Fibroblast of skin of back (primary cell): ENCODE measurements around the gene TECTA. TPM values are rescaled to one million over a fixed set of nuclear protein-coding genes. Genes with fewer than 3 reads are reported as not detected.

Experiments used
- DNase-seq: peaks from one replicate; pipeline ENCODE4 v3.0.0-alpha.2; 2013
- polyA plus RNA-seq, 2 experiments: library from polyadenylated mRNA; unstranded; fragments of 120-200 nt; gene quantifications; one replicate each; pipeline ENCODE4 v1.2.1, GENCODE V29; 2013; ENCODE audit not compliant: insufficient read length in 2 of 2

Gene TECTA
- polyA plus RNA-seq (2013, experiment 1 of 2; ENCODE audit: insufficient read length): 0.32 TPM
- polyA plus RNA-seq (2013, experiment 2 of 2; ENCODE audit: insufficient read length): 0.17 TPM

DNA sequence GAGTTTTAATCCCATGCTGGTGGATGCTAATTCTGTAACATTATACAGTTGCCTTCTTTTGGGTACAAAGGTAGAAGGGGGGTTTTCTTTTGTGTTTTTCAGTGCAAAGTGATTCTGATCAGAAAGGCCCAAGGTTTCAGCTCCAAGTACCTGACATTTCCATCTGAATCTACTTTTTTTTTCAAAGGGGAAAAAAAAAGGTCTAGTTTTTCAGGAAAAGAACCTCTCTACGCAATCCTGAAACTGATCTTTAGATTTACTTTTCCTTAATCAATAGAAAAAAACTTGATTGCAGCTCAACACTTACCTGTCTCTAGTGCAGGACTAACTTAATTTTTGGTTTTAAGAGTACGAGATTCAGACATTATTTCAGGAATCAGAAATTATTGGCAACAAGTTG lies at the start of gene TECTA:
Gene TECTA, plus strand, starts transcription at position 301 of the 400 bp plus-strand sequence. CDS start 1,423 bp downstream, outside the sequence.
- DNase-seq: no peak

GRCh38 chr11:121053244-121053643 lies 47.8 kb upstream of the TECTA start:
- DNase-seq: no peak

- no peak for DNase-seq
These were observed 46.8 kb upstream of the TECTA start for GRCh38 chr11:121054266-121054665.

GRCh38 chr11:121055076-121055475 lies 46.0 kb upstream of the TECTA start:
- no peak for DNase-seq

GRCh38 chr11:121057922-121058321 lies 43.1 kb upstream of the TECTA start:
- no peak for DNase-seq

- DNase-seq: no peak
These were observed 42.1 kb upstream of the TECTA start for GRCh38 chr11:121058941-121059340.

DNA sequence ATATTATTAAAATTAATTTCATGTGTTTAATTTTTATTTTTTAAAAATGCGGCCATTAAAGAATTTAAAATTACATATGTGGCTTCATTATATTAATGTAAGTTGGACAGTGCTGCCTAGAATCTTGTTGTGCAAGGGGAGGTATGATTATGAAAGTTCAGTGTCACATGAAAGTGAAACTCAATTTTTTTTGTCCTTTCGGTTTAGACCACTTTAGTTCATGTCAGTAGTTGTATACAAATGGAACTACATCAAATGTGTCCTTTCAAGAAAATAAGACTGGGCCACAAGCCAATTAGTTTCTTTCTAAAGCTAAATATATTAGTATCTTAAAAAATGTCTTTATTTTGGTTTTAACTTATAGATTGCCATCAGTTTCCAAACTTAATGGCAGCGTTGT lies 41.4 kb upstream of the TECTA start:
- DNase-seq: no peak

DNA sequence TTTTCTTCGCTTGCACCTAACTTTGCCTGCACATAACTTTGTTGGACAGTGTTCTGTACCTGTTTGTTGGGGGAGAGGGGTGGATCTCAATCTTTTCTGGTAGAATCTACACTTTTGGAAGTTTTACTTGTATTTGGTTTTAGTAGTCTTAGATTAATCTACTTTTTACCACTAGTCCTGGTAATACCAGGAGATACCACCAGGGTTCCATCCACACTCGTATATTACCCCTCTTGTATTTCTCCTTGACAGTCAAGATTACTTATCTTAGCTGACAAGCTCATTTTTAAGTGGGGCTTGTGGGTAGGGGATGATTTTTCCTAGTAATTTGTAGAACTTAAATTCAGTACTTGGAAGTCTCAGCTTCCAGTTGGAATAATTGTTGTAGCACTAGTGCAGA lies 37.3 kb upstream of the TECTA start:
- peak; percentile 1 for DNase-seq

DNA sequence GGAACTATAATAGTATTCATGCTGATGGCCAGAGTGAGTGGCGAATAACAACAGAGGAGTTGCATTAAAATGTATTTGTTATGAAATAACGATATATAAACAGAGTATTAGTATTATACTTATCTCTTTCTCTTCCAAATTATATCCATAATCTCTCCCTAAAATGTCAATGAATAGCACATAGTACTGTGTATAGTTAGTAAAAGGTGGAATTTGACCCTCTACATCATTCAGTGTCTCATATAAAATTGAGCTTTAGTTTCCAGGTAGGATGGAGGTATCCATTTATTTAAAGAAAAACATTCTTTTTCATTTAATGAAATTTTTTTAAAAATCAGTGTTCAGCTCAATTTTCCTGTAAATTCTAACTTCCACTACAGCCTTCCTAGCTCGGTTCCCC lies 34.4 kb upstream of the TECTA start:
- DNase-seq: no peak

DNA sequence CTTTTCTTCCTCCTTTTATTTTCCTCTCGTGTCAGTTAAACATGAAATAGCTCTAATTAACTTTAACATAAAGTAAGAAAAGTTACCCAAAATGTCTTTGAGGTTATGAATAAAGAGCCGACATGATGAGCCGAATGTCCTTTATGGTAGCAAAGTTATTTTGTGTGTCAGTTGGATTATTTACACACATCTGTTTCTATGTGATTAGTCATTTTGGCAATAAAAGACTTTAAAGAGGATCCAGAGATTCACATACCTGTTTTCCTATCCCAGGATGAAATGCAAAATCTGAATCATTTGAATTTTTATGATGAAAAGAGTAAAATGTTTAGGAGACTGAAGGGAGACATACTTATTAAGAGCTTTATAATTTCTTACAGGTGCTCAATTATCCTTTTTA lies 34.0 kb upstream of the TECTA start:
- DNase-seq: no peak

DNA sequence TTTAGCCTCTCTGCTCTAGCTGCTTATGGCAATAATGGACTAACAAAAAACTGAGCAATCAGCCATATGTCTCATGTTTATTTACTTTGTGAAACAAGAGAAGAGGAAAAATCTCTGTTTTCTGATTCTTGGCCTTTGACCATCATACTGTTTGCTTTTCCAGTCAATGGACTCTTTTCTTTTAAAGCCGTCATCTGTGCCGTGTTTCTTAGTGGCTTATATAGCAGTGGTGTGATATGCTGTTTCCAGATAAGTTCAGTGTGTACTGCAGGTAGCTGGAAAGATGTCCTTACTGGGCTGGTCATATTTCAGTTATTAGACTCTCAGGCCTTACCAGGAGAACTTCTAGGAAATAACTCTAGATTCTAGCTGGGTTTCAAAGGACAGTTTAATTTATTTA lies 33.6 kb upstream of the TECTA start:
- DNase-seq: no peak

- DNase-seq: no peak
These were observed 32.9 kb upstream of the TECTA start for GRCh38 chr11:121067962-121068647.

GRCh38 chr11:121068787-121069186 lies 32.3 kb upstream of the TECTA start:
- DNase-seq: no peak

- no peak for DNase-seq
These were observed 29.8 kb upstream of the TECTA start for GRCh38 chr11:121070951-121071845.

- no peak for DNase-seq
These were observed 29.1 kb upstream of the TECTA start for GRCh38 chr11:121071846-121072450.

DNA sequence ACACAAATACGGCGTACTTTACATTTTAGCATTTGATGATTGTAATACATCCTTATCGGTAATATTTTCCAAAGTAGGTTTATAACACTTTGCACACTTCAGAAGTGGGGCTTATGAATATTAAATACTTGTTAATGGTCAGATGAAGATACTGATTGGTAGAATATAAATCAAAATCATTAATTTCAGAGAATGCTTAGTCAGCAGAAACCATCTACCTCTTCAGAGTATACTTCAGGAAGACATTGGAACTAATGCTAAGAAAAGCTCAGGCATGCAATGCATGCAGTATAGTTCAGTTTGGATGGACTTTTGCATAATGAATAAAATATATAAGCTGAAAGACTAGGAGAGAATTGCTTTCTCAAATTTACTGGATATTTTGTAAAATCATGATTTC lies 19.7 kb upstream of the TECTA start:
- no peak for DNase-seq

GRCh38 chr11:121082219-121082618 lies 18.8 kb upstream of the TECTA start:
- DNase-seq: no peak

DNA sequence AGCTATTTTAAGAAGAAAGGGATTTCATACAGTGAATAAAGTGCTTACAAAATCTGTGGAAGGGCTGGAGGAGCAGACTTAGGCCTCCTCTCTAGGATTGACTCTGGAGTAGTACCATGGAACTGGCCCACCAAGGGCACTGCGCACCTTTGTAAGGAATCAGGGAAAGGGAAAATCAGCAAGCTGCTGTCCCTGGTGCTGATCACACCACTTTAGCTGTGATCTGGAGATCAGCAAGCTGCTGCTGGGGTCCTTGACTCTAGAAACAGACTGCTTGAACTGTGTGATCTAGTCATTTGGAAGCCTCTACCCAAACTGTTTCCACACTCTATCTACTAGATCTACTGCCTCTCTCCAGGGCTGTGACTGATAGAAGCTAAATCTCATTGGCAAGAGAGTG lies 18.4 kb upstream of the TECTA start:
- DNase-seq: peak; percentile 16

- peak; percentile 51 for DNase-seq
These were observed 14.2 kb upstream of the TECTA start for GRCh38 chr11:121086866-121087265.

DNA sequence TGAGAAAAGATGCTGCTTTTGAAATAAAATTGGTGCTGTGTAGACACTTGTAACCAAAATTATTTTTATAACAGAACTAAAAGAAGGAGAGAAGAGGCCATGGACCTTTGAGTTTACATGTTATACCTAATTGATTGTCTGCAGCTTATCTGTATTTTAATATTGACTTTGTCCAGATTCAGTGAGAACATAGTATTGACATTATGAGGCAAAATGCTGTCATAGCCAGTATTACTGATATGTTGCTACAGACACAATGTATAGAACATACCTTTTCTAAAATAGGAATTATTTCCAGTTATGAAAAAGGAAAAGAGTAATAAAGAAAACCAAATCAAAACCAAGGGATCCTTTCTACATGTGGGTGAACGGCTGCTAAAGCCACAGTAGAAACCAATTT lies 11.5 kb upstream of the TECTA start:
- DNase-seq: no peak

GRCh38 chr11:121090145-121090721 lies 10.8 kb upstream of the TECTA start:
- DNase-seq: no peak

- no peak for DNase-seq
These were observed 9.4 kb upstream of the TECTA start for GRCh38 chr11:121091492-121092152.
